ENCODE results near the gene ASGR2.
A peak's percentile ranks its signal among the peaks of the same experiment; 100 is the strongest.
"Not testable (repeated sequence)": the region's sequence is repeated elsewhere in the genome, so short reads cannot be mapped to it uniquely, and the experiment has no call there.

The ASGR2 gene

GRCh38 chr17:7129311-7129710 is 14.7 kb upstream of the ASGR2 start:
- in situ Hi-C loops (cut with MboI; ENCODE audit: low pct_unique_long_range_greater_than_20kb, low sequenced_read_pairs) = no loop called here

GRCh38 chr17:7128160-7128559 is 13.5 kb upstream of the ASGR2 start:
- in situ Hi-C loops (cut with MboI; ENCODE audit: low pct_unique_long_range_greater_than_20kb, low sequenced_read_pairs) = no loop called here
- no peak for DNase-seq

More at GRCh38 chr17:7129311-7129710, 14.7 kb upstream of the ASGR2 start:
- no peak for DNase-seq

DNA sequence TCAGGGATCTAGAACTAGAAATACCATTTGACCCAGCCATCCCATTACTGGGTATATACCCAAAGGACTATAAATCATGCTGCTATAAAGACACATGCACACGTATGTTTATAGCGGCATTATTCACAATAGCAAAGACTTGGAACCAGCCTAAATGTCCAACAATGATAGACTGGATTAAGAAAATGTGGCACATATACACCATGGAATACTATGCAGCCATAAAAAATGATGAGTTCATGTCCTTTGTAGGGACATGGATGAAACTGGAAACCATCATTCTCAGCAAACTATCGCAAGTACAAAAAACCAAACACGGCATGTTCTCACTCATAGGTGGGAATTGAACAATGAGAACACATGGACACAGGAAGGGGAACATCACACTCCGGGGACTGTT is 12.9 kb upstream of the ASGR2 start:
- in situ Hi-C loops (cut with MboI; ENCODE audit: low pct_unique_long_range_greater_than_20kb, low sequenced_read_pairs); DNase-seq: not testable (repeated sequence)

- DNase-seq; in situ Hi-C loops (cut with MboI; ENCODE audit: low pct_unique_long_range_greater_than_20kb, low sequenced_read_pairs): not testable (repeated sequence)
Observed at GRCh38 chr17:7126386-7126785, 11.8 kb upstream of the ASGR2 start.

DNA sequence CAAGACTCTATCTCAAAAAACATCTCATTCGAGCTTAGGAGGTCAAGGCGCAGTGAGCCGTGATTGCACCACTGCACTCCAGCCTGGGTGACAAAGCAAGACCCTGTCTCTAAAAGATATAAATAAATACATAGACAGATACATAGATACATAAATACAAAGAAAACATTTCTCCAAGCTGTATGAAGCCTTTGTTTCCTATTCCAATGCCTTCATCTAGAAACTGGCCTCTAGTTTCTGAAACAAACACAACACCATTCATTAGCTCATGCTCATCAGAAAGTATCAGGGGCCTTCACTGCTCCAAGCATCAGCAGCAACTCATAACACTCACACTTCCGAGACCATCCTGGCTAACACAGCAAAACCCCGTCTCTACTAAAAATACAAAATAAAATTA is 10.3 kb upstream of the ASGR2 start:
- in situ Hi-C loops (cut with MboI; ENCODE audit: low pct_unique_long_range_greater_than_20kb, low sequenced_read_pairs) = no loop called here
- DNase-seq = no peak

DNA sequence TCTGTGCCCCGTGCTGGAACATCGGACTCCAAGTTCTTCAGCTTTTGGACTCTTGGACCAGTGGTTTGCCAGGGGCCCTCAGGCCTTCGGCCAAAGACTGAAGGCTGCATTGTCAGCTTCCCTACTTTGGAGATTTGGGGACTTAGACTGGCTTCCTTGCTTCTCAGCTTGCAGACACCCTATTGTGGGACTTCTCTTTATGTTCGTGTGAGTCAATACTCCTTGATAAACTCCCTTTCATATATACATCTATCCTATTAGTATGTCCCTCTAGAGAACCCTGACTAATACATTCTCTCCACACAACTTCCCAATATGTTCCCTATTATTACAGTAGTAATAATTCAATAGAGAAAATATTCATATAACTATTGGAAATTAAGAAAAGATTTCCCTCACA is 9.2 kb upstream of the ASGR2 start:
- DNase-seq = no peak
- in situ Hi-C loops (cut with MboI; ENCODE audit: low pct_unique_long_range_greater_than_20kb, low sequenced_read_pairs) = no loop called here

- DNase-seq = no peak
- in situ Hi-C loops (cut with MboI; ENCODE audit: low pct_unique_long_range_greater_than_20kb, low sequenced_read_pairs) = no loop called here
Observed at GRCh38 chr17:7122381-7122780, 7.8 kb upstream of the ASGR2 start.

DNA sequence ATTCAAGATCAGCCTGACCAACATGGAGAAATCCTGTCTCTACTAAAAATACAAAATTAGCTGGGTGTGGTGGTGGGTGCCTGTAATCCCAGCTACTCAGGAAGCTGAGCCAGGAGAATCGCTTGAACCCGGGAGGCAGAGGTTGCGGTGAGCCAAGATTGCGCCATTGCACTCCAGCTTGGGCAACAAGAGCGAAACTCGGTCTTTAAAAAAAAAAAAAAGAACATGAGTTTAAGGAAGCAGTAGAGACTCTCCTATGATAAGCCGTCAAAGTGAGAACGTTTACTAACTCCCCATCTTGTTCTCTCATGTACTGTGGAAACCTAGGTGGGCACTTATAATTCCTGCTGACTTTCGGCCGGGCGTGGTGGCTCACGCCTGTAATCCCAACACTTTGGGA is 6.0 kb upstream of the ASGR2 start:
- in situ Hi-C loops (cut with MboI; ENCODE audit: low pct_unique_long_range_greater_than_20kb, low sequenced_read_pairs) = not testable (repeated sequence)
- DNase-seq = peak; percentile 61

DNA sequence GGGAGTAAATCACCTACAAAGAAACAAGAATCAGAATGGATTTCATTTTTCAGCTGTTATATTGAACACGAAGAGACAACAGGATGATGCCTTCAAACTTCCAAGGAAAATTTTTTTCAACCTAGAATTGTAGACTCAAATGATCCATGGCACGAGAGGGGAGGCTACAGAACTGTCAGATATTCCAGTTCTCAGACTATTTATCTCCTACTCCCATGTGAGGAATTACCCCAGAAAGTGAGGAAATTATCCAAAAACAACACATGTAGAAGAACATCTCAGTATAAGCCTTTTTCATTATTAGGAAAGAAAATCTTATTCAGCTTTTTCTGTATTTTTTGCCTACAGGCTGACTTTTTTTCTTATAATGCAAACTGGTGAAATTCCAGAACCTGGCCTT is 5.5 kb upstream of the ASGR2 start:
- no peak for DNase-seq
- in situ Hi-C loops (cut with MboI; ENCODE audit: low pct_unique_long_range_greater_than_20kb, low sequenced_read_pairs) = no loop called here

GRCh38 chr17:7119314-7119713 is 4.7 kb upstream of the ASGR2 start:
- no peak for DNase-seq
- in situ Hi-C loops (cut with MboI; ENCODE audit: low pct_unique_long_range_greater_than_20kb, low sequenced_read_pairs) = no loop called here

DNA sequence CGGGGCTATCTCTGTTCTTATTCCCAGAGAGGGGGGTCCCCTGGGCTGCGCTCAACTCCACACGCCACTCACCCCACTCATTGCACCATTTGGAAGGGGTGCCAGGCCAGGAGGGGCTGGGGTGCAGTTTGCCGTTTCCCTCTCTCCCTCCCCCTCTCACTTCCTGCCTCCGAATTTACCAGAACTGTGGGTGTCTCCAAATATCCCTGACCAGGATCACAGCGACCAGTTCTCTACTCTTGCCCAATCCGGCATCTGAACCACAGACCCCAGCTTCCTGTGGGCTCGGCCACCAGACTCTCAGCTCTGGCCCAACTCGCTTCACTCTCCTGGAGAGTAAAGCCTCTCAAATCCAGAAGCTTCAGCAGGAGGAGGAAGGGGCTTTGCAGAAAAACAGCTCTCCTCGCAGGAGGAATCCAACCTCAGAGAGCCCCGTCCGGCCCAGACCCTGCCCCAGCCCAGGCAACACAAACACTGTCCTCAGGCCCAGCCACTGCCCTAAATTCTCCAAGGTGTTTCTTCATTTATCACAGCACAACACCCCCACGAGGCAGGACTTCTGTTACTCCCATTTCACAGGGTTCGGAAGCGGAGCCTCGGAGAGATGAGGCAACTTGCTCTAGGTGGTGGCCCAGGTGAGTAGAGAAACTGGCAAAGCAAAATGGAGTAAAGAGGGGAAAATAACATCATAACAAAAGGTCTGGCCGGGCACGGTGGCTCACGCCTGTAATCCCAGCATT is 423 bp upstream of the ASGR2 start:
- DNase-seq = peak; percentile 45
- in situ Hi-C loops (cut with MboI; ENCODE audit: low pct_unique_long_range_greater_than_20kb, low sequenced_read_pairs) = no loop called here

DNA sequence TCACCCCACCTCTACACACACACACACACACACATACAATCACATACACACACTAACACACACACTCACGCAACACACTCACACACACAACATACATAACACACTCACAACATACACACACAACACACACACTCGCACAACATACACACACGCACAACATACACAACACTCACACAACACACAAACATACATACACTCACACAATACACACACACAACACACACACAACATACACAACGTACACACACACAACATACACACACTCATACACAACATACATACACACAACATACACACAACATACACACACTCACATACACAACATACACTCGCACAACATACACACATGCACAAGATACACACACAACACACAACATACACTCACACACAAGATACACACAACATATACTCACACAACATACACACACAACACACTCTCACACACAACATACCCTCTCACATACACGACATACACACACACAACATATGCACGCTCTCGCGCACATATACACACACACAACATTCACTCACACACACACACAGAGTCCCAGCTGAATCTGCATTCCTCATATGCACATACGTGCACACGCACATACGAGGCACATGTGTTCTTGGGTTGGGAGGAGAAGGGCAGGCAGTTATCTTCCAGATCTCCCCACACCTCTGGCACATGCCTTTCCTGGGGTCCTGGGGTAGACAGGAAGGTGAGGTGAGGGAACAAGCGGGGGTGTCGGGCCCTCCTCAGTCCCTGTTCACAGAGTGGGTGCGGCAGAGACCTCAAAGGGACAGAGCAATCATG is 1.1 kb downstream of the ASGR2 start:
- DNase-seq = no peak
- in situ Hi-C loops (cut with MboI; ENCODE audit: low pct_unique_long_range_greater_than_20kb, low sequenced_read_pairs) = no loop called here

- in situ Hi-C loops (cut with MboI; ENCODE audit: low pct_unique_long_range_greater_than_20kb, low sequenced_read_pairs) = no loop called here
- no peak for DNase-seq
Observed at GRCh38 chr17:7112510-7113108, 2.0 kb downstream of the ASGR2 start.

DNA sequence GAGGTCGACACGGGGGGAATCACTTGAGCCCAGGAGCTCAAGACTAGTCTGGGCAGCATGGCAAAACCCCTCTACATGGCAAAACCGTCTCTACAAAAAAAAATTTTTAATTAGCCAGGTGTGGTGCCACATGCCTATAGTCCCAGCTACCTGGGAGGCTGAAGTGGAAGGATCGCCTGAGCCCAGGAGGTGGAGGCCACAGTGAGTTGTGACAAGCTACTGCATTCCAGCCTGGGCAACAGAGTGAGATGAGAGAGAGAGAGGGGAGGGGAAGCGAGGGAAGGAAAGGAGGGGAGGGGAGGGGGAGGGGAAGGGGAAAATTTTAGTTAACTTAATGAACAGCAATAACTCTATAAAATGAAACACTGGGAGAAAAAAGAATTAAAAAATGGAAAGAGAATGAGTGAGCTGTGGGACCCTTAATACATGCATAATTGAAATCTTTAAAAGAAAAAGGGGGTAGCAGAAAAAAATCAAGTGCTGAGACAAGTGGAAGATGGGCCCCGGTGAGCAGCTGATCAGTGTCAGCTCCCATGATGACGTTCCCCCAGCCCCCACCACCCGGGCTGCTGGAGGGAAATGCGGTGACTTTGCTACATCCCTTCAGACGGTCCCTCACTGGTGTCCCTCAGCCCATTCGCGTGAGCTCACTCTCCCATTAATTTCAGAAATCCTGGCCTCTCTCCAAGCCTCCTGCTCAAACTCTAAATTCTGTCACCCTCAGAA is 2.7 kb downstream of the ASGR2 start:
- in situ Hi-C loops (cut with MboI; ENCODE audit: low pct_unique_long_range_greater_than_20kb, low sequenced_read_pairs) = no loop called here
- no peak for DNase-seq

GRCh38 chr17:7110617-7111306 is 3.9 kb downstream of the ASGR2 start:
- in situ Hi-C loops (cut with MboI; ENCODE audit: low pct_unique_long_range_greater_than_20kb, low sequenced_read_pairs) = no loop called here
- no peak for DNase-seq

DNA sequence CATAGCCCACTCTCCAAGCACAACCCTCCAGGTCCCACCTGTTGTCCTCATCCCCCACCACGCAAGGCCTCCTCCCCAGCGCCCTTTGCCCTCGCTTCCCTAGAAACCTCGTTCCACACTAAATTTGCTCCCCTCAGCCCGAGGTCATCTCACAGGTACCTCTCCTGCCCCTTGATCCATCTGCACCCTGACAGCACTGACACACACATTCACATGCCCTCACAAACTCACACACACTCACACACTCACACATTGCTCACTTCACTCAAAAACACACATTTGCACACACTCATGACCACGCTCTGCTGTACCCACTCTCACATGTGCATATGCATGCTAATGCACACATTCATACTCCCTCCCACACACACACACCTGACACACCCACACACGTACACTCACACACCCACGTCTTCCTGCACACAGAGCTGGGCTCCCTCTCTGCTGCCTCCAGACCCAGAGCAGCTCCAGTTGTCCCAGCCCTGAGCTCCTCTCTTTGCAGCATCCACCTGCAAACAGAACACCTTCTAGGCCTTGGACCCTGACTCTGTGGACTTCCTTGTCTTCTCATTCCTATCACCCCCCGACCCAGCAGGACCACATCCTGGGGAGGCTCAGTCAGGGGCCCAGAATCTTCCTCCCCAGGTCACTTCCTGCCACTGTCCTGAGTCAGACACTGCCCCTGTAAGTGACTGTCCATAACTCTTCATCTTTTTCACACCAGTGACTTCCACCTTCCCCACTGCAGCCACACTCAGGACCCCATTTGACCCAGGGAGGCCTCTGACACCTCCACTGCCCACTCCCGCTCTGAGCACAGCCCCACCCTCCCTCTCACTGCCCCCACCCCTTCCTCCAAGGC is 4.9 kb downstream of the ASGR2 start:
- in situ Hi-C loops (cut with MboI; ENCODE audit: low pct_unique_long_range_greater_than_20kb, low sequenced_read_pairs) = no loop called here
- no peak for DNase-seq

GRCh38 chr17:7108981-7109380 is 5.6 kb downstream of the ASGR2 start:
- DNase-seq = no peak
- in situ Hi-C loops (cut with MboI; ENCODE audit: low pct_unique_long_range_greater_than_20kb, low sequenced_read_pairs) = no loop called here

DNA sequence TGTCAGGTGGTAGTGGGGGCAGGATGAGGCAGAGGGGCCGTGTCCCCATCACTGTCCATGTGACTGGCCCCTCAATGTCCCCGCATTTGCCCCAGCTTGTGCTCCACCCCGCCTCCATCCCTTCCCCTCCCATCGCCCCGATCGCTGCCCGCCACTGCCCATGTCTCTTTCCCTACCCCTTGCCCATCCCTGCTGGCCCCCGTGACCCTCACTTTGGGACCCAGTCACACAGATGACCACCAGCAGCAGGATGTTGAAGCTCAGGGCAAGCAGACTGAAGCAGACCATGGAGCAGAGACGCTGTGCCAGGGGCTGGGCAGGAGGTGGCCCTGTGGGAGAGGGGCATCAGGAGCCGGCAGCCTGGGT is 6.1 kb downstream of the ASGR2 start:
- DNase-seq = no peak
- in situ Hi-C loops (cut with MboI; ENCODE audit: low pct_unique_long_range_greater_than_20kb, low sequenced_read_pairs) = no loop called here

All from KBM-7 (cell line).